CD4-positive, alpha-beta T cell (primary cell): ENCODE data around the gene TOX4. TPM values are rescaled to one million over a fixed set of nuclear protein-coding genes. Genes with fewer than 3 reads are reported as not detected.
A peak's percentile ranks its signal among the peaks of the same experiment; 100 is the strongest.

Experiments
- ATAC-seq: fragments of 200-7000 bp; cut with Tn5 transposase; one replicate; pipeline ENCODE4 v1.10.0; 2022; ENCODE audit warnings: mild to moderate bottlenecking; ENCODE audit not compliant: poor library complexity
- CTCF ChIA-PET: fragments of 350-600 bp; sonication (Branson Sonifier 250); formaldehyde crosslinking; loops from one replicate; lab custom pipeline; 2021; ENCODE audit warnings: antibody characterized with exemption, inconsistent platforms; lab: Charles Lee
- POLR2A ChIA-PET: fragments of 350-600 bp; sonication (Branson Sonifier 250); formaldehyde crosslinking; loops from one replicate; lab custom pipeline; 2021; ENCODE audit warnings: antibody characterized with exemption, inconsistent platforms; lab: Charles Lee
- DNase-seq, 14 experiments: peaks; one replicate each; pipeline ENCODE4 v3.0.0-alpha.2; 2013 to 2020; ENCODE audit warnings: mixed read lengths in 2 of 14
- H3K27ac ChIP-seq, 2 donors: one replicate each; pipeline versions ENCODE4 v1.5.1 to v1.7.0; 2013; ENCODE audit warnings: low read length in 2 of 2, low read depth in 1 of 2, mild to moderate bottlenecking in 1 of 2
- H3K27me3 ChIP-seq, 2 experiments: 1 replicate in 1 of 2; 2 replicates in 1 of 2; pipeline versions ENCODE4 v1.6.1 to v1.7.0; 2013; ENCODE audit warnings: low read length in 2 of 2, control low read depth in 1 of 2, mild to moderate bottlenecking in 1 of 2, moderate library complexity in 1 of 2; ENCODE audit not compliant: insufficient read depth in 2 of 2, control insufficient read depth in 1 of 2
- H3K36me3 ChIP-seq: one replicate; pipeline ENCODE4 v1.6.1; 2013; ENCODE audit warnings: low read length, control low read depth; ENCODE audit not compliant: insufficient read depth
- H3K4me1 ChIP-seq: one replicate; pipeline ENCODE4 v1.6.1; 2013; ENCODE audit warnings: low read length, control low read depth; ENCODE audit not compliant: insufficient read depth
- H3K4me3 ChIP-seq: one replicate; pipeline ENCODE4 v1.5.1; 2013; ENCODE audit warnings: mild to moderate bottlenecking, low read length, moderate library complexity
- H3K9me3 ChIP-seq, 2 experiments: 1 replicate in 1 of 2; 2 replicates in 1 of 2; pipeline versions ENCODE4 v1.6.1 to v1.7.0; 2013; ENCODE audit warnings: low read length in 2 of 2, mild to moderate bottlenecking in 2 of 2, control low read depth in 1 of 2, moderate library complexity in 1 of 2; ENCODE audit not compliant: control insufficient read depth in 1 of 2, insufficient read depth in 1 of 2
- H3K27ac Mint-ChIP-seq: one replicate; pipeline ENCODE4 v1.8.0; 2020; ENCODE audit warnings: mixed read lengths
- H3K27me3 Mint-ChIP-seq: one replicate; pipeline ENCODE4 v1.8.0; 2021; ENCODE audit warnings: mixed read lengths
- H3K36me3 Mint-ChIP-seq: one replicate; pipeline ENCODE4 v1.8.0; 2021; ENCODE audit warnings: low read depth, mixed read lengths
- H3K4me1 Mint-ChIP-seq: one replicate; pipeline ENCODE4 v1.8.0; 2021; ENCODE audit warnings: low read depth, mixed read lengths
- H3K4me3 Mint-ChIP-seq: one replicate; pipeline ENCODE4 v1.8.0; 2020; ENCODE audit warnings: mild to moderate bottlenecking, mixed read lengths
- H3K9me3 Mint-ChIP-seq: one replicate; pipeline ENCODE4 v1.8.0; 2020; ENCODE audit warnings: mixed read lengths
- intact Hi-C, 2 experiments: fragments of 100-400 bp; cut with DNase I in 1 of 2; cut with micrococcal nuclease in 1 of 2; formaldehyde crosslinking; loops; one replicate each; pipeline versions ENCODE4 v1.15.1 to v1.9.0; 2023 to 2025; cut with DNase I, micrococcal nuclease
- total RNA-seq, 174 experiments: library from RNA in 2 of 174; stranded (reverse) in 2 of 174; gene quantifications; one replicate each; pipeline ENCODE4 v1.2.3 and lab custom pipeline; 2021 to 2026
- TF ChIP-seq, protein P1 (sequence below): fragments of 200-600 bp; IDR thresholded peaks from one replicate; pipeline ENCODE4 v1.8.0; 2022; ENCODE audit warnings: antibody characterized with exemption, mild to moderate bottlenecking

TOX4 gene
- total RNA-seq, 2 experiments from 2014 or later, result 70.9 to 77.4 TPM

DNA sequence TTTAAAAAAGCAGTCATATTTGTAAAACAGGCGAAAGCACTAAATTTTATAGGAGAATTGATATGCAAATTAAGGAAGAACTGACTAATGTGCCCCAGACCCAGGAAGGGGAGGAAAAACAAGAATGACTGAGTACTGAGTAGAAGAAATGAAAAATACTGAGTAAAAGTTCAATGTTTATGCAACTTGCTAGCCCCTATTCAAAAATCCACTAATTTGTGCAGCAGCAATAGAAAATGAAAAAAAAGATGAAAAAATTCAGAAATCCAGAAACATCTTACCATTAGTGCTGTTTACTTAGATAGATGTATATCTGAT lies 27.1 kb upstream of the TOX4 start:
- CTCF ChIA-PET, result no interaction called here
- TF ChIP-seq, protein P1, sequence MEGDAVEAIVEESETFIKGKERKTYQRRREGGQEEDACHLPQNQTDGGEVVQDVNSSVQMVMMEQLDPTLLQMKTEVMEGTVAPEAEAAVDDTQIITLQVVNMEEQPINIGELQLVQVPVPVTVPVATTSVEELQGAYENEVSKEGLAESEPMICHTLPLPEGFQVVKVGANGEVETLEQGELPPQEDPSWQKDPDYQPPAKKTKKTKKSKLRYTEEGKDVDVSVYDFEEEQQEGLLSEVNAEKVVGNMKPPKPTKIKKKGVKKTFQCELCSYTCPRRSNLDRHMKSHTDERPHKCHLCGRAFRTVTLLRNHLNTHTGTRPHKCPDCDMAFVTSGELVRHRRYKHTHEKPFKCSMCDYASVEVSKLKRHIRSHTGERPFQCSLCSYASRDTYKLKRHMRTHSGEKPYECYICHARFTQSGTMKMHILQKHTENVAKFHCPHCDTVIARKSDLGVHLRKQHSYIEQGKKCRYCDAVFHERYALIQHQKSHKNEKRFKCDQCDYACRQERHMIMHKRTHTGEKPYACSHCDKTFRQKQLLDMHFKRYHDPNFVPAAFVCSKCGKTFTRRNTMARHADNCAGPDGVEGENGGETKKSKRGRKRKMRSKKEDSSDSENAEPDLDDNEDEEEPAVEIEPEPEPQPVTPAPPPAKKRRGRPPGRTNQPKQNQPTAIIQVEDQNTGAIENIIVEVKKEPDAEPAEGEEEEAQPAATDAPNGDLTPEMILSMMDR, result no peak
- no peaks in the 10 kb centered on the region for H3K9me3 ChIP-seq
- H3K36me3 ChIP-seq, result peaks cover 3% of the 10 kb centered on the region
- peaks cover 49% of the 10 kb centered on the region for H3K36me3 Mint-ChIP-seq
- no peak overlapping the region for H3K27ac Mint-ChIP-seq
- intact Hi-C loops, result loop anchor here in 1 of 2 experiments (5.0 to 10.0 kb wide), 2 partner anchors 993 to 1315 kb away; partner anchors contain the start of genes APEX1 and OXA1L
- H3K4me3 ChIP-seq, result no peak overlapping the region
- no peaks in the 10 kb centered on the region for H3K27me3 Mint-ChIP-seq
- H3K4me1 Mint-ChIP-seq, result peaks cover 69% of the 10 kb centered on the region
- ATAC-seq (no peak), DNase-seq (no peak)
- H3K4me1 ChIP-seq, result peaks cover 39% of the 10 kb centered on the region
- POLR2A ChIA-PET, result interaction anchor here (3.2 kb wide), 1 partner anchor 13 kb away, joined by 19 read pairs; no protein-coding TSS in a partner anchor
- H3K9me3 Mint-ChIP-seq, result no peaks in the 10 kb centered on the region
- no peak overlapping the region for H3K27ac ChIP-seq
- H3K4me3 Mint-ChIP-seq, result no peak overlapping the region
- no peaks in the 10 kb centered on the region for H3K27me3 ChIP-seq

DNA sequence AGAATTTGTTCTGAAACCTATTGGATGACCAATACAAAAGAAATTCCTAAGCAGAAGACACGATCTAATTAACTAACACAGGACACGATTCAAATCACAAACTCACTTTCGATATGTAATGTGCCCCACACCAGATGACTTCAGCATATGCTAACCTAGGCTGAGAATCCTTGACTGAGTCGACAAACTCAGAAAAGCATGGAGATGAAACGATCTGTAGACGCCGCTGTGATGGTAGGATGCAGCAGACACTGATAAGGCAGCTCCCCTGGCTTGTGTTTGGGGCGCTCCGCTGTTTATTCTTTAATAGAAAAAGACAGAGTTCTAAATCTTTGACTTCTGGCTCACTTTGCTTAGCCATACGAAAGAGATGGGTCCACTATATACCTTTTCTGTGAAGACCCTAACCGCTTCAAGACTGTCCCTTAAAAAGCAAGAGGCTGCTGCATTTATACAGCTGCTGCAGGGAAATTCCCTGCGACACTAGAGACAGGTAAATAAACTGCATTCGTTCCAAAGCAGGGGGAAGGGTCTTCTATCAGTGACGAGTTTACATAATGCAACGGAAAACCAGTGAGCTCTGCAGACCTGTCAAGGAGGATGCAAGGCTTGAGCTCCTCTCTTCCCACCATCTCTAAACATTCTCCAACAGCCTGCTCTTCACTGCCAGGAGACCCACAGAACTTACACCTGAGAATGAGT lies 22.0 kb upstream of the TOX4 start:
- no peaks in the 10 kb centered on the region for H3K27me3 Mint-ChIP-seq
- peaks cover 57% of the 10 kb centered on the region for H3K4me1 Mint-ChIP-seq

DNA sequence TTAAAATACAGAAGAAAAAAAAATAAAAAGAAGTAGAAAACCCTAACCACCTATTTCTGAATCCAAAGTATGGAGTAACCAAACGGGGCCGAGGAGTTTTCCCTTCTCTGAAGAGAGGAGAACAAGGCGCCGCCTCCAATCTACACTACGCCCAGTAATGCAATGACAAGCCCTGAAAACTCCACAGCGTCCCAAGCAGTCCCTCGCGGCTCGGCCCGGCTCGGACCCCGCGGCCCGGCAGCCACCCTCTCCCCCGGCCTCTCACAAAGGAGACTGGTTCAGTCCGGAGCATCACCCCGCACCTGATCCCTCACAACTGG lies 21.4 kb upstream of the TOX4 start:
- H3K36me3 ChIP-seq, result peaks cover 4% of the 10 kb centered on the region
- ATAC-seq (peak; percentile 2), DNase-seq (no peak)
- H3K27me3 Mint-ChIP-seq, result no peaks in the 10 kb centered on the region
- no peaks in the 10 kb centered on the region for H3K9me3 ChIP-seq
- H3K4me3 Mint-ChIP-seq, result peak overlapping the region; percentile 95
- H3K4me1 ChIP-seq, result peaks cover 45% of the 10 kb centered on the region
- H3K9me3 Mint-ChIP-seq, result no peaks in the 10 kb centered on the region
- H3K27ac ChIP-seq, result peak overlapping the region; percentile 88 to 92
- ChIA-PET POLR2A (interaction anchor here (0.7 to 5.8 kb wide), 19 partner anchors 9 to 1865 kb away, joined by 3 to 247 read pairs (median 6); partner anchors contain the start of genes ACIN1, C14orf119, METTL3 and OXA1L), CTCF (interaction anchor here (0.5 to 3.3 kb wide), 14 partner anchors 9 to 1116 kb away, joined by 3 to 45 read pairs (median 5); partner anchors contain the start of genes METTL3, RAB2B, SALL2 and TOX4)
- peaks cover 51% of the 10 kb centered on the region for H3K4me1 Mint-ChIP-seq
- H3K27me3 ChIP-seq, result no peaks in the 10 kb centered on the region
- peaks cover 64% of the 10 kb centered on the region for H3K36me3 Mint-ChIP-seq
- intact Hi-C loops, result loop anchor here (1.0 to 10.0 kb wide), 4 partner anchors 18 to 1309 kb away; partner anchors contain the start of genes OXA1L (in 1 of the 2) and SUPT16H (in 1 of the 2)
- H3K27ac Mint-ChIP-seq, result peak overlapping the region; percentile 100
- TF ChIP-seq, protein P1, result no peak
- H3K4me3 ChIP-seq, result peak overlapping the region; percentile 91

More for the DNA sequence above, 22.0 kb upstream of the TOX4 start:
- intact Hi-C loops, result loop anchor here (1.0 to 10.0 kb wide), 5 partner anchors 18 to 1310 kb away; partner anchors contain the start of genes APEX1 (in 1 of the 2), OXA1L (in 1 of the 2) and SUPT16H (in 1 of the 2)
- Histone ChIP-seq H3K36me3 (peaks cover 3% of the 10 kb centered on the region), H3K4me3 (peak overlapping the region; percentile 91), H3K9me3 (no peaks in the 10 kb centered on the region), H3K27me3 (no peaks in the 10 kb centered on the region), H3K4me1 (peaks cover 49% of the 10 kb centered on the region), H3K27ac (peak overlapping the region; percentile 88 to 92)
- DNase-seq (peak in 3 of 14 experiments; percentile 39 to 72 (median 66)), ATAC-seq (no peak)
- ChIA-PET POLR2A (interaction anchor here (0.9 to 5.8 kb wide), 8 partner anchors 8 to 144 kb away, joined by 3 to 247 read pairs (median 16); partner anchors contain the start of genes METTL3, RAB2B, SALL2 and SUPT16H), CTCF (interaction anchor here (0.5 to 3.3 kb wide), 7 partner anchors 18 to 1116 kb away, joined by 4 to 45 read pairs (median 20); partner anchors contain the start of genes METTL3, RAB2B and TOX4)
- peak overlapping the region; percentile 100 for H3K27ac Mint-ChIP-seq
- peaks cover 68% of the 10 kb centered on the region for H3K36me3 Mint-ChIP-seq
- peak overlapping the region; percentile 95 for H3K4me3 Mint-ChIP-seq
- H3K9me3 Mint-ChIP-seq, result no peaks in the 10 kb centered on the region
- TF ChIP-seq, protein P1, result no peak
